ENCODE data around the gene SIAE.

- TF ChIP-seq CTCF (IDR thresholded peaks at IDR 0.05) (no peak), POLR2A (IDR thresholded peaks at IDR 0.05) (no peak)
Observed at GRCh38 chr11:124658986-124659385, 14.6 kb downstream of the SIAE start.

Measured in stomach (tissue), 4 donors.